SKM-1 (cell line): Measurements from ENCODE around the gene ADGB.
"Not testable (repeated sequence)": the region's sequence is repeated elsewhere in the genome, so short reads cannot be mapped to it uniquely, and the experiment has no call there.

Source experiments
- DNase-seq: peaks from one replicate; lab custom pipeline; 2025; ENCODE audit not compliant: unreplicated experiment; lab: John Stamatoyannopoulos, UW

ADGB gene

GRCh38 chr6:146598772-146599405, at the start of gene ADGB:
ADGB (plus strand) TSS chr6:146598972; CDS start chr6:146599041, 69 bp downstream.
- DNase-seq: peak; percentile 51

- no peak for DNase-seq
Observed at GRCh38 chr6:146550911-146551310, 47.9 kb upstream of the ADGB start.

DNA sequence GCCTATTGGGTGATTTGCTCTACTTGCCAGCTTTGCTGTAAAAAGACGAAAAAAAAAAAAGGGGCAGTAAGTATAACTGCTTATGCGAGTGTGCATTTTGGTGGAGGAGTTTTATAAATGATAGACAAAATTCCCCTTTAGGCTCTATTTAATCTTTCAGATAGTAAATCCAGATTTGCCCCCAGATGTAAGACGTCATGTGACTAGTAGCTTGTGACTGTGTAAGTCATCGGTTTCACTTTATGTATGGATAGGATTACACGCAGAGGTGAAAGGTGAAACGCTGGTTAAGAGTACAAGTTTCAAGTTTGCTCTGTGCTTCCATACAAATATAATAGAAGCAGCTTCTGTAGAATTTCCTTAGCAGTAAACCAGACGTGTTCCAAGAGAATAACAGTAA, 47.2 kb upstream of the ADGB start:
- DNase-seq: no peak

GRCh38 chr6:146553377-146554135, 45.2 kb upstream of the ADGB start:
- DNase-seq: no peak

GRCh38 chr6:146560607-146561006, 38.2 kb upstream of the ADGB start:
- no peak for DNase-seq

- not testable (repeated sequence) for DNase-seq
Observed at GRCh38 chr6:146566661-146567060, 32.1 kb upstream of the ADGB start.

DNA sequence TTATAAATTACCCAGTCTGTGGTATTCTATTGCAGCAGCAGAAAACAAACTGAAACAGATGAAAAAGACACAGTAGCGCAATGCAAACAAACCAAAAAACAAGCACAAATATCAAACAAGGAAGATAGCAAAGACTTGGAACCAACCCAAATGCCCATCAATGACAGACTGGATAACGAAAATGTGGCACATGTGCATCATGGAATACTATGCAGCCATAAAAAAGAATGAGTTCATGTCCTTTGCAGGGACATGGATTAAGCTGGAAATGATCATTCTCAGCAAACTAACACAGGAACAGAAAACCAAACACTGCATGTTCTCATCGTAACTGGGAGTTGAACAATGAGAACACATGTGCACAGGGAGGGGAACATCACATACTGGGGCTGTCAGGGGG, 30.2 kb upstream of the ADGB start:
- not testable (repeated sequence) for DNase-seq

GRCh38 chr6:146574211-146574610, 24.6 kb upstream of the ADGB start:
- no peak for DNase-seq

- no peak for DNase-seq
Observed at GRCh38 chr6:146578054-146578453, 20.7 kb upstream of the ADGB start.

- DNase-seq: no peak
Observed at GRCh38 chr6:146581968-146582367, 16.8 kb upstream of the ADGB start.

GRCh38 chr6:146582857-146583256, 15.9 kb upstream of the ADGB start:
- DNase-seq: no peak

DNA sequence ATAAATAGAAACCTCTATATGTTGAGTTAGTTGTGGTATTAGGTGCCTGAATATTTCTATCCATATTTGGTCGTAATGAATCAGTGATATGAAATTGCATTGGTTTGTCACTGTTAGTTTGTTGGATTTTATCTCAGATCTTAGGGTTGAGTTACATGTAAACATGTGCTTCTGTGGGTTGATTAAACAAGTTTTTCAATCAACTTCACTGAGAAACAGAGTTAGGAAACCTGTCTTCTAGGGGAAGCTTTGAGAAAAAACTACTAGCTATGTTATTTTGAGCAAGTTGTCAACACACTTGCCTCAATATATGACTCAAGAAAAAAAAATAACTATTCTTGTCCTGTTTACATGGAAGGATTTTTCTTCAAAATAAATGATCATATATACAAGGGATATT, 14.8 kb upstream of the ADGB start:
- no peak for DNase-seq

GRCh38 chr6:146587459-146587858, 11.3 kb upstream of the ADGB start:
- DNase-seq: peak; percentile 29

DNA sequence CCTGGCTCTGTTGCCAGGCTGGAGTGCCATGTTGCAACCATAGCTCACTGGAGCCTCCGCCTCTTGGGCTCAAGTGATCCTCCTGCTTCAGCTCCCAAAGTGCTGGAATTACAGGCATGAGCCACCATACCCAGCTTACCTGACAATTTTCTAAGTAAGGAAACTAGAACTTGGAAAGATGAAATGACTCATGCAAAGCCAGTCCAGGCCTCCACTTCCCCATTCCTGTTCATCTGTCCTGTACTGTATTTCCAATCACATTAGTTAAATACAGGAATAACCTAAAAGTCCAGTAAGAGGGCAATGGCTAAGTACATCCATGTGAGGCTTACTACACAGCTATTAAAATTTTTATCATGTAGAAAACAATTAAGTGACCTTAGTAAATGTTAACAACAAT, 8.3 kb upstream of the ADGB start:
- DNase-seq: no peak

- DNase-seq: no peak
Observed at GRCh38 chr6:146592451-146592850, 6.3 kb upstream of the ADGB start.

DNA sequence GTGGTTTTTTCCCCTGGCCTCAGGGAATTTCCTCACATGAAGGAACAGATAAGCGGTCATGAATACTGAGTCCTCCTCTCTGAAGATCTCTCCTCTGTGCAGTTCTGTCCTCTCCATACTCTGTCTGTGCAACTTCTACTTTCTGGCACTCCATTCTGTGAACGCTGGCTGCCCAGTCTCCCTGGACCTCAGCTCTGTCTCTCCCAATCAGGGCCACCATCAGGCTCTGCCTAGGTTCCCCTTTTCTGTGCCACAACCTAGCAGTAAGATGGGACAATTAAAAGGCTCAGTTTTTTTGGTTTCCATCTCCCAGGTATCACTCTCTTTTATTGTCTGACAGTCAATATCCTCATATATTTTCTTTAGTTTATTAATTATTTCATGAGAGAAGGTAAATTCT, 4.8 kb upstream of the ADGB start:
- DNase-seq: peak; percentile 53

- peak; percentile 69 for DNase-seq
Observed at GRCh38 chr6:146594495-146594894, 4.3 kb upstream of the ADGB start.

DNA sequence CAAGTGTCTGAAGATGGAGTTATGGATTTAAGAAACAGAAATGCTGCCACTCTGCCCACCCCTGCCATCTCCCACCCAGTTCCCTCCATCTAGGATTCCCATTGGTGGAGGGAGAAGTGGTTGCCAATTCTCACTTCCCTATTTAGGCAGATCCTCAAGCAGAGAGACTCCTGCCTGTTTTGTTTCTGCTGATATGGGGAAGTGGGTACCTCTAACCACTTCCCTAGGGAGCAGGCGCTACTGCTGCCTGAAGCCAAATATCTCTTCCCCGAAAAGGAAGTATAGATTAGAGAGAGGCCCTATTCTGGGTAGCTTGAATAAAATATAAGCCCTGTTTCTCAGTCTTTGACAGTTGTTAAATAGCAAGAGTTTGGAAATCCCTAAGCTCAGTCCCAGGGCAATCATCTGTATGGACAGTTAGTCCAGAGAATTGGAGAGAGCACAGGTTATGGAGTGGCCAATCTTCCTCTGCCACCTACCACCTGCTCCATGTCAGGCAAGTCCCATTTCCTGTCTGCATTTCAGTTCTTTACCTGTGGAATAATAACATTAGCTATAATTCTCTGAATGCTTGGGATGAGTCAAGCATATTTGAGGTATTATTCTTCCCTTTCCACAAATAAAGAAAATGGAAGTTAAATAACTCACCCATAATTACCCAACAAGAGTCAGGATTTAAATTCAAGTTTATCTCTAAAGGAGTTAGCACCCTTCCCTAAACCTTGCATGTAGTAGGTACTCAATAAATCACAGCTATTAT, 2.6 kb upstream of the ADGB start:
- peak; percentile 72 for DNase-seq

- DNase-seq: no peak
Observed at GRCh38 chr6:146601352-146601751, 2.6 kb downstream of the ADGB start.

DNA sequence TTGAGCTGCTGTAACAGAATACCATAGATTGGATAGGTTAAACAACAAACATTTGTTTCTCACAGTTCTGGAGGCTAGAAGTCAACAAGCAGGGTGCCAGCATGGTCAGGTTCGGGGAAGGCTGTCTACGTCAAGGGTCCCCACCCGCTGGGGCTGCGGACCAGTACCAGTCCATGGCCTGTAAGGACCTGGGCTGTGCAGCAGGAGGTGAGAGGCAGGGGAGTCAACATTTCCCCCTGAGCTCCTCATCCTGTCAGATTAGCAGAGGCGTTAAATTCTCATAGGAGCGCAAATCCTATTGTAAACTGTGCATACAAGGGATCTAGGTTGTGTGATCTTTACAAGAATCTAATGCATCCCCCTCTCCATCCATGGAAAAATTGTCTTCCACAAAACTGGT, 3.8 kb downstream of the ADGB start:
- DNase-seq: no peak

DNA sequence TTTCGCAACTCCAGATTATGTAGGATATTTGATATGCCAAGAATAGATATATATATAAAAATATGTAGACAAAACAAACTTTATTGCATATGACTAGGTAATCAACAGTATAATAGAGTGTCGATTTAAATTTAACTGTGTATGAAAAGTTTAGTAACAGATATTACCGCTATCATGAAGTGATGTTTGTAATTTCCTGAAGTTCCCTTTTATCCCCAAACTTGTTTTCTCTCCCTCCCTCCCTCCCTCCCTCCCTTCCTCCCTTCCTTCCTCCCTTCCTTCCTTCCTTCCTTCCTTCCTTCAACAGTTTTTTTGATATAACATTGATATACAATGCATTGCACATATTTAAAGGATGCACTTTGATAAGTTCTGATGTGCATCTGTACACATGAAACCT, 15.2 kb downstream of the ADGB start:
- no peak for DNase-seq

DNA sequence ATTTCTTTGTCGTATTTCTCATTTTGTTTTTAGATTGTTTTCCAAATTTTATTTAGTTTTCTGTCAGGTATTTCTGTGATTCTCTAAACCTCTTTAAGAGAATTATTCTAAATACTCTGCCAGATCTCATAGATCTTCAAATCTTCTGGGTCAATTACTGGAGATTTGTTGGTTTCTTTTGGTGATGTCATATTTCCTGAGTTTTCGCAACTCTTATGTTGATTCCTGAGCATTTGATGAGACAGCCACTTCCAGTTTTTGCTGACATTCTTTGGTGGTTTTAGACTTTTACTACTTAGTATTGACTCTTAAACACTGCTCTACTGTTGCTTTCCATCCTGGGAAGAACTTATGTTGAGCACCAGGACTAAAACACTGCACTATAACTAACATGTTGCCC, 21.9 kb downstream of the ADGB start:
- DNase-seq: peak; percentile 4
